H1 (cell line): Measurements from ENCODE around the gene MFN1. TPM values are rescaled to one million over a fixed set of nuclear protein-coding genes. Genes with fewer than 3 reads are reported as not detected.

ENCODE experiments used
- EZH2 ChIP-seq: fragments of 200-600 bp; sonication (generic); IDR thresholded peaks from 2 replicates; pipeline ENCODE4 v1.7.1; 2012; ENCODE audit warnings: low read depth, mild to moderate bottlenecking, moderate library complexity, low read length, inconsistent platforms; ENCODE audit not compliant: severe bottlenecking
- polyA plus RNA-seq, 7 experiments: library from polyadenylated mRNA; depleted of rRNA in 3 of 7; stranded (reverse) in 5 of 7; unstranded in 2 of 7; fragments of >200 nt in 5 of 7; fragments of 200-250 nt in 2 of 7; gene quantifications; 1 replicate in 5 of 7; 2 replicates in 1 of 7; 4 replicates in 1 of 7; pipeline versions ENCODE4 v1.2.1 to v1.2.3, GENCODE V29; 2011 to 2013; ENCODE audit warnings: missing spikeins in 2 of 7, mixed read lengths in 2 of 7
- total RNA-seq: library from RNA; stranded (reverse); fragmentation: NEBNext Ultra II Directional; extraction: Animal tissue kit (Norgen Biotek cat#: 25700); gene quantifications from 2 replicates; pipeline ENCODE4 v1.2.1, GENCODE V29; 2021

The MFN1 gene
- total and polyA plus RNA-seq, 2 of the 8 experiments (the other 6 are each of a cell fraction or from before 2014, with no cell fraction given) = 9.1 to 35.6 TPM

- TF ChIP-seq EZH2 = no peak
- TF ChIP-seq, all 59 proteins: peak for 0
Observed at GRCh38 chr3:179330438-179330837, 17.1 kb upstream of the MFN1 start (continued).
